AG09319 (cell line): ENCODE measurements around the gene CFAP91.

Experiments
- DNase-seq: peaks from one replicate; pipeline ENCODE4 v3.0.0-alpha.2; 2010; ENCODE audit warnings: low read depth; ENCODE audit errors: extremely low read depth
- TF ChIP-seq, protein P1 (sequence below): IDR thresholded peaks from 2 replicates; pipeline ENCODE4 v1.5.1; 2011; ENCODE audit warnings: low read depth, mild to moderate bottlenecking, inconsistent platforms, low read length, moderate library complexity

CFAP91 gene

DNA sequence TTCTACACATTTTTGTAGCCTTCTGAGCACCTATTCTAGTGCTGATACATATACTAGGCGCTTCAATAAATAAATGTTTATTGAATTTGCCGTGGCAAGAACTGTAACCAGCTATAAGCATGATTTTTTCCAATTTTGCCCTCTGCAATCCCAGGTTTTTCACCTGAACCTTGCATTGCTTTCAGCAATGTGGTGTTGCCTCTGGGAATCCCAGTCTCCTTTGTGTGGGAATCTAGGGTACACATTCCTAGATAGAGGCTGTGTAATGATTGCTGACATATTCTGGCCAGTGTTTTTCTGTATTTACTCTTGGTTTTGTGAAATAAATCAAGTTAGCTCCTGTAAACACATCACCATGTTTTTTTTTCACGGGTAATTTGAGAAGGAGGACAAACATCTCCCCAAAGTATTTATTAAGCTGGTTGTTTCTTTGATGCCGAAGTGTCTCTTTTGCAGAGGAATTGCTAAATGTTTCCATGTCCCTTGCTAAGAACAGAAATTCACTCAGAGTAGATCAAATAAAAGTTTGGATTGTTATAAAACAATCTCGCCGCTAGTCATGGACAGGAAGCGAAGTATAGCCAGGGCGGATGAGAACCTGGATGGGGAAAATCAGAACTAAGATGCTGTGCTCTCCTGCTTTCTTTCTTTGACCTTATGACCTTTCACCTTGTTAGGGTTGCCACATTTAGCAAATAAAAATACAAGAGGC is 1.2 kb downstream of the CFAP91 start:
- TF ChIP-seq, protein P1, sequence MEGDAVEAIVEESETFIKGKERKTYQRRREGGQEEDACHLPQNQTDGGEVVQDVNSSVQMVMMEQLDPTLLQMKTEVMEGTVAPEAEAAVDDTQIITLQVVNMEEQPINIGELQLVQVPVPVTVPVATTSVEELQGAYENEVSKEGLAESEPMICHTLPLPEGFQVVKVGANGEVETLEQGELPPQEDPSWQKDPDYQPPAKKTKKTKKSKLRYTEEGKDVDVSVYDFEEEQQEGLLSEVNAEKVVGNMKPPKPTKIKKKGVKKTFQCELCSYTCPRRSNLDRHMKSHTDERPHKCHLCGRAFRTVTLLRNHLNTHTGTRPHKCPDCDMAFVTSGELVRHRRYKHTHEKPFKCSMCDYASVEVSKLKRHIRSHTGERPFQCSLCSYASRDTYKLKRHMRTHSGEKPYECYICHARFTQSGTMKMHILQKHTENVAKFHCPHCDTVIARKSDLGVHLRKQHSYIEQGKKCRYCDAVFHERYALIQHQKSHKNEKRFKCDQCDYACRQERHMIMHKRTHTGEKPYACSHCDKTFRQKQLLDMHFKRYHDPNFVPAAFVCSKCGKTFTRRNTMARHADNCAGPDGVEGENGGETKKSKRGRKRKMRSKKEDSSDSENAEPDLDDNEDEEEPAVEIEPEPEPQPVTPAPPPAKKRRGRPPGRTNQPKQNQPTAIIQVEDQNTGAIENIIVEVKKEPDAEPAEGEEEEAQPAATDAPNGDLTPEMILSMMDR: no peak
- DNase-seq: no peak

DNA sequence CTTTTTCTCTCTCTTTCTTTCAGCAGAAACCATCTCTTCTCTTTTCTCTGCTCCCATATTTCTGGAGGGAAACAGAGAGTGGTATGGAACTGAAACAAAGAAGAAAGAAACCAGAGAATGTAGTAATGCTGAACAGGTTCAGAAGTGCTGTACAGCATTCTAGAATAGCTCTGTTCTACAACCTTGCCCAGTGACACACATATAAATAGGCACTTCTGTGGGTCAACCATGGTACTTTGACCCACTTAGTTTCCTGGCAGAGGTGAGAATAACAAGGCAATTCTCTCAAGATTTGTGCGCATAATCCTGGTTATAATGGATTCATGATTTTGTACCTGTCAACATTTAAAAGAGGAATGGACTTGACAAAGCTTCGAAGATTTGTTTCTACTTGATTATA is 12.3 kb downstream of the CFAP91 start:
- TF ChIP-seq, protein P1: no peak
- no peak for DNase-seq

DNA sequence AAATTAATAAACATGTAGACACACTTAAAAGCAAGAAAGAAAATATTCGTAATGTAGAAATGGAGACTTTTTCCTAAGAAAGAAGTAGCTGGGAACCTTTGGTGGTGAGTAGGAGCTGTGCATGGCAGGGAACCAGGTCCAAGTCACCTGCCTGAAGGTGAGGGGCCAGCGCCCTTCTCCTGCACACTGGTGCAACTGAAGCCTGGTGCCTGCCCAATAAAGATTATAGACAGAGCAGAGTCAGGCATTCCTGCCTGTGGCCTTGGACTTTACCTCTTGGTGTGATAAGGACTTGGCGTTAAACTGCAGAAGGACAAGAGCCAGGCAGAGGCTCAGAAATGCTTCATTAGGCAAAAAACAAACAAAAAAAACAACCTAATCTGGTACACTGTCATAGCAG is 14.2 kb downstream of the CFAP91 start:
- TF ChIP-seq, protein P1: no peak
- no peak for DNase-seq

DNA sequence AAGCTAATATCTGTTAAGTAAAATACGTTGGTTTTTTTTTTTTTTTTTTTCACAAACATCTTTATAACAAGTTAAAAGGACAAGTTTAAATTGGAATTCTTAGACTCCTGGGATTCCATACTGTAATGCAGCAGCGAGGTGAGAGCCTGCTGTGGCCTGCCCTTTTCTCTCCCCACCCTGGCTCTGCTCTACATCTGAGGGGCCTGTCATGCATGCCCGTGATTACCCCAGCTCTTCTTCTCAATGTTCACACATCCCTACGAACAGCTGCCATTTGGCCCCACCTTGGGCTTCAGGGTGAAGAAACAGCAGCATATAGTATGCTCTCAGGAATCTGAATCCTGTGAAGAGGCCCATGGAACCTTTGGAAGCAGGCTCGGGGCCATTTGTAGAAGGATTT is 14.7 kb downstream of the CFAP91 start:
- DNase-seq: no peak
- TF ChIP-seq, protein P1: no peak

DNA sequence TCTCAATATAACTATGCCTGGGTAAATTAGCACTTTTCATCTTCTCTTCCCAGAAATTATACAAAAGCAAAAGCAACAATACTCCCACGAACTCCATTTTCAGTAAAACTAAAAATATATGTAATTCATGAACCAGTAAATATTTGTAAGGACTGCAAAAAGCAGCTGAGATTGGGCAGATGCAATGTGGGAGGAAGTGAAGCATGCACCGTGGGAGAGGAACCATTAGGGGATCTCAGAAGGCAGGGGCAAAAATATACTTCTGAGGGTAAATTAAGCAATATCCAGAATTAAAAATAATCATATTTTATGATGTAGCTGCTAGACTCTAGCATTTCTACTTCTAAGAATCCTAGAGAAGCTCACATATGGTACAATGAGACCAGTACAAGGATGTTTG is 20.2 kb downstream of the CFAP91 start:
- no peak for DNase-seq
- TF ChIP-seq, protein P1: no peak

DNA sequence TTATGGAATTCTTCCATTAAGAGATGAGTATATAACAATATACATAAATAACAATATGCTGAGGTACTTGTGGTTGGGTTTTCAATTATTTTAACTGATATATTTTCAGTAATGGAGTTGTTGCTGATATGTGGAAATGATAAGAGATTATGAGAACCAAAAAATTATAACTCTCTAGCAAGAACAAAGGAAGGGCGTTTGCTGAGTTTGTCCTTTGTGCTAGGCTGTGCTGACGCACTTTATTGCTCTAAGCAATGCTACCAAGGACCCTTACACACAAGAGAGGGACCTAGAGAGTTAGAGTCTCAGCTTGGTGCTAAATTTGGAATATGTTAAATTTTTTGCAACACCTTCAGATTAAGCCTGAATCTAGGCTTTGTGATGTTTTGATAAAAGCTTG is 24.1 kb downstream of the CFAP91 start:
- DNase-seq: no peak

DNA sequence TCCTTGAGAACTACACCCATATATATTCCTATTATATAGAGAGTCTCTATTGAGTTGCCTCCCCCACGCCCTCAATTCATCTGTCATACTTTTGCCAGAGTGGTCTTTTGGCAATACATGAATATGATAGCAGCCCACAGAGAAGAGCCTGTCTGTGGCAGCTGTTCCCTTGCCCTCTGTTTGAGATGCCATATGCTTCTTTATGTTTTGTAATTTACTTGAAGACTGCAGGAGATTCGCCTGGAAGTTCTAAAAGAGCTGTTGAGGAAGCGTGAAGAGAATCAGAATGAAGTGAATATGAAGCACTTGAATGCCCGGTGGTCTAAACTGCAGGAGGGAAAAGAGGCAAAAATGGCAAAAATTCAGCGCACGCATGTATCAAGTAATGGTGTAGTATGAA is 27.2 kb downstream of the CFAP91 start:
- TF ChIP-seq, protein P1: no peak
- no peak for DNase-seq

More for the DNA sequence above, 24.1 kb downstream of the CFAP91 start:
- TF ChIP-seq, protein P1: no peak
